LNCAP (cell line): ENCODE measurements around the gene BTG1.

ENCODE experiments used
- CTCF ChIP-seq: fragments of 450-650 bp; IDR thresholded peaks from 2 replicates; pipeline ENCODE4 v1.5.1; 2017; ENCODE audit warnings: mild to moderate bottlenecking

Gene BTG1

GRCh38 chr12:92142251-92142926 is 3.3 kb downstream of the BTG1 start:
- TF ChIP-seq CTCF: no peak

GRCh38 chr12:92141591-92142121 is 4.0 kb downstream of the BTG1 start:
- no peak for TF ChIP-seq CTCF

- TF ChIP-seq CTCF: no peak
Observed at GRCh38 chr12:92140896-92141536, 4.6 kb downstream of the BTG1 start.

GRCh38 chr12:92140156-92140555 is 5.5 kb downstream of the BTG1 start:
- no peak for TF ChIP-seq CTCF

- no peak for TF ChIP-seq CTCF
Observed at GRCh38 chr12:92139634-92140150, 6.0 kb downstream of the BTG1 start.

GRCh38 chr12:92138626-92139025 is 7.0 kb downstream of the BTG1 start:
- TF ChIP-seq CTCF: no peak

GRCh38 chr12:92138144-92138543 is 7.5 kb downstream of the BTG1 start:
- no peak for TF ChIP-seq CTCF
